SK-N-SH (cell line): ENCODE results near the gene ADGRG3. TPM values are rescaled to one million over a fixed set of nuclear protein-coding genes. Genes with fewer than 3 reads are reported as not detected.

Experiments used
- CTCF ChIA-PET: fragments of 300-600, 350-600 bp; formaldehyde crosslinking; extraction: SDS; loops from one replicate; lab custom pipeline; 2021; lab: Yijun Ruan, JAX
- POLR2A ChIA-PET: fragments of 350-600 bp; sonication (Branson Sonifier 250); formaldehyde crosslinking; extraction: SDS; loops from one replicate; lab custom pipeline; 2020; ENCODE audit warnings: antibody characterized with exemption, inconsistent platforms; lab: Yijun Ruan, JAX
- DNase-seq: peaks from one replicate; pipeline ENCODE4 v3.0.0; 2012
- H2AFZ ChIP-seq: fragments of 200-600 bp; sonication (generic); 2 replicates; pipeline ENCODE4 v1.8.1; 2016; ENCODE audit warnings: antibody characterized with exemption, mild to moderate bottlenecking, low read depth
- H3F3A ChIP-seq: fragments of 200-600 bp; sonication (generic); replicated peaks from 2 replicates; pipeline ENCODE3; 2016; ENCODE audit warnings: antibody characterized with exemption, mild to moderate bottlenecking; ENCODE audit not compliant: insufficient read depth
- H3K27ac ChIP-seq, 2 experiments: fragments of 200-500 bp in 1 of 2; fragments of 200-600 bp in 1 of 2; sonication (Bioruptor generic) in 1 of 2; sonication (generic), shearing (Covaris generic) in 1 of 2; 2 replicates each; pipeline versions ENCODE4 v1.5.1 to v1.6.1; 2014 to 2016; ENCODE audit warnings: low read depth in 2 of 2, inconsistent platforms in 1 of 2, low read length in 1 of 2, mild to moderate bottlenecking in 1 of 2, mixed read lengths in 1 of 2
- H3K27me3 ChIP-seq: fragments of 200-600 bp; sonication (generic), shearing (Covaris generic); 2 replicates; pipeline ENCODE4 v1.6.1; 2016; ENCODE audit warnings: mixed run types; ENCODE audit not compliant: insufficient read depth
- H3K36me3 ChIP-seq, 2 experiments: fragments of 200-500 bp in 1 of 2; fragments of 200-600 bp in 1 of 2; sonication (Bioruptor generic) in 1 of 2; sonication (generic) in 1 of 2; replicated peaks in 1 of 2; 2 replicates each; pipeline versions ENCODE3 to v1.5.1; 2014 to 2016; ENCODE audit warnings: low read length in 1 of 2, mild to moderate bottlenecking in 1 of 2; ENCODE audit not compliant: insufficient read depth in 2 of 2, control insufficient read depth in 1 of 2
- H3K4me1 ChIP-seq, 2 experiments: fragments of 200-500 bp in 1 of 2; fragments of 200-600 bp in 1 of 2; sonication (Bioruptor generic) in 1 of 2; sonication (generic), shearing (Covaris generic) in 1 of 2; 2 replicates each; pipeline versions ENCODE4 v1.5.1 to v1.6.1; 2014 to 2016; ENCODE audit warnings: low read depth in 1 of 2, low read length in 1 of 2, mixed run types in 1 of 2; ENCODE audit not compliant: insufficient read depth in 2 of 2, control insufficient read depth in 1 of 2
- H3K4me2 ChIP-seq: fragments of 200-600 bp; sonication (generic), shearing (Covaris generic); 2 replicates; pipeline ENCODE4 v1.6.1; 2017; ENCODE audit warnings: mixed run types
- H3K4me3 ChIP-seq, 2 experiments: fragments of 200-500 bp in 1 of 2; fragments of 200-600 bp in 1 of 2; sonication (Bioruptor generic) in 1 of 2; sonication (generic), shearing (Covaris generic) in 1 of 2; 2 replicates each; pipeline versions ENCODE4 v1.5.1 to v1.8.1; 2014 to 2016; ENCODE audit warnings: low read depth in 2 of 2, inconsistent platforms in 1 of 2, low read length in 1 of 2, mild to moderate bottlenecking in 1 of 2, mixed read lengths in 1 of 2, moderate library complexity in 1 of 2
- H3K79me2 ChIP-seq: fragments of 200-600 bp; sonication (generic); 2 replicates; pipeline ENCODE4 v1.8.1; 2017; ENCODE audit warnings: mild to moderate bottlenecking; ENCODE audit not compliant: insufficient read depth
- H3K9ac ChIP-seq: fragments of 200-600 bp; sonication (generic); 2 replicates; pipeline ENCODE4 v1.6.1; 2017; ENCODE audit warnings: mixed run types
- H3K9me2 ChIP-seq: fragments of 200-600 bp; sonication (generic); 2 replicates; pipeline ENCODE4 v1.6.1; 2017; ENCODE audit warnings: mixed run types
- H3K9me3 ChIP-seq: fragments of 200-600 bp; sonication (generic); 2 replicates; pipeline ENCODE4 v1.6.1; 2017; ENCODE audit warnings: mixed run types, mild to moderate bottlenecking, moderate library complexity
- H4K20me1 ChIP-seq: fragments of 200-600 bp; sonication (generic); 2 replicates; pipeline ENCODE4 v1.6.1; 2017; ENCODE audit warnings: mild to moderate bottlenecking, mixed run types; ENCODE audit not compliant: insufficient read depth
- EP300 ChIP-seq, 2 experiments: IDR thresholded peaks; 2 replicates each; pipeline versions ENCODE4 v1.4.0 to v1.6.1; 2012; ENCODE audit warnings: borderline replicate concordance in 1 of 2, low read depth in 1 of 2, low read length in 1 of 2
- FOXJ3 ChIP-seq: sonication (generic); formaldehyde crosslinking; IDR thresholded peaks from 2 replicates; pipeline ENCODE4 v1.5.1; 2020; ENCODE audit warnings: mild to moderate bottlenecking, missing genetic modification reagents
- FOXM1 ChIP-seq: IDR thresholded peaks from 2 replicates; pipeline ENCODE4 v1.4.0; 2012; ENCODE audit warnings: low read depth, mild to moderate bottlenecking
- GABPA ChIP-seq: IDR thresholded peaks from 2 replicates; pipeline ENCODE4 v1.4.0; 2012; ENCODE audit warnings: low read depth, mild to moderate bottlenecking
- POLR2AphosphoS5 ChIP-seq: IDR thresholded peaks from 2 replicates; pipeline ENCODE4 v1.6.1; 2012; ENCODE audit warnings: low read depth, low read length
- RCOR1 ChIP-seq: fragments of 150-350 bp; IDR thresholded peaks from 2 replicates; pipeline ENCODE4 v1.6.1; 2017; ENCODE audit warnings: antibody characterized with exemption, low read length
- TEAD4 ChIP-seq: IDR thresholded peaks from 2 replicates; pipeline ENCODE4 v1.4.0; 2012; ENCODE audit warnings: mild to moderate bottlenecking, borderline replicate concordance; ENCODE audit not compliant: insufficient read depth
- WGBS: methylation state at CpG from one replicate; pipeline ENCODE4 v1.1.6; 2017; ENCODE audit warnings: low lambda C conversion rate; 5-methylcytosine and 5-hydroxymethylcytosine counted together
- polyA plus RNA-seq, 3 experiments: library from polyadenylated mRNA; depleted of rRNA; stranded (reverse); fragments of >200 nt; gene quantifications; 2 replicates each; pipeline ENCODE4 v1.2.3, GENCODE V29; 2012
- TF ChIP-seq, protein P1 (sequence below): fragments of 150-350 bp; IDR thresholded peaks from 2 replicates; pipeline ENCODE4 v1.6.1; 2017; ENCODE audit warnings: antibody characterized with exemption, low read length, low read depth, borderline replicate concordance
- TF ChIP-seq, protein P2 (sequence below): IDR thresholded peaks from 2 replicates; pipeline ENCODE4; 2012
- TF ChIP-seq, protein P3 (sequence below): fragments of 150-350 bp; IDR thresholded peaks from 2 replicates; pipeline ENCODE4 v1.6.1; 2016; ENCODE audit warnings: mild to moderate bottlenecking, low read depth, low read length
- TF ChIP-seq, protein P4 (sequence below): IDR thresholded peaks from 2 replicates; pipeline ENCODE4 v1.4.0; 2012; ENCODE audit warnings: low read depth, borderline replicate concordance
- TF ChIP-seq, protein P5 (sequence below): IDR thresholded peaks from 2 replicates; pipeline ENCODE4 v1.4.0; 2012; ENCODE audit warnings: low read depth

Gene ADGRG3
- polyA plus RNA-seq, 1 of the 3 experiments (the other 2 are of a cell fraction): not detected

DNA sequence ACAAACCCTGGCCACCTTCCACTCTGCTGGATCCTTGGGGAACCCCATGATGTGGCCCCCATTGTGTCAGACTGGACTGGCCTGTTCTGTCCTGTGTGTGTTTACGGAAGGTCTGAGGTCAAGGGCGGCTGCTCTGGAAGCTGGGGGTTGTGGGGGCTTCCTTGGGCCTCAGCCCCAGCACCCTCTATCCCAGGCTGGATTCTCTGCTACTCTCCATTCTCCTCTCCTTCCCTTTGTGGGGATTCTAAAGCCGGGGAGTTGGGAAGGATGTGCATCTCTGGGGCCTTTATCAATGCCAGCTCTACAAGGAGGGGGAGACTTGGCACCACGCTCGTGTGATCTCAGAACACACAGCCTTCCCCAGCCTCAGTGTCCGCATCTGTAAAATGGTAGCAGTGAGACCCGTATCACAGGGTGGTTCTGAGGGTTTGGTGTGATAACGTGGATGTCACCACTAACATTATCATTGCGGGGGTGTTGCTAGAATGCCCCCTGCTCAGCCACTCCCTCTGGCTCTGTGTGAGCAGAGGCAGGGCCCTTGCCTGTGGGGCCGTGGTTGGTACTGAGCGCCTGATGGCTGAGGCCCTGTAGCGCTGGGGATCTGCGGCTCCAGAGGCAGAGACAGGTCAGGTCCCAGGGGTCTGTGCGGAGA, 21.6 kb upstream of the ADGRG3 start:
- POLR2A ChIA-PET: no interaction called here
- H3K27ac ChIP-seq: no peak overlapping the region
- 86% methylated on average over 6 of the region's 14 CpGs for WGBS

More for the DNA sequence above, 21.6 kb upstream of the ADGRG3 start:
- H3K27me3 ChIP-seq: no peaks in the 10 kb centered on the region
- H3K4me3 ChIP-seq: no peak overlapping the region
- CTCF ChIA-PET: interaction anchor here (0.7 to 6.3 kb wide), 14 partner anchors 10 to 375 kb away, joined by 3 to 129 read pairs (median 16); partner anchors contain the start of genes USB1 and ZNF319
- no peaks in the 10 kb centered on the region for H3K9me3 ChIP-seq
- H3F3A ChIP-seq: peaks cover 7% of the 10 kb centered on the region
- no peaks in the 10 kb centered on the region for H3K79me2 ChIP-seq
- TF ChIP-seq FOXM1 (no peak), FOXJ3 (CRISPR knock-in tag) (no peak), RCOR1 (no peak), EP300 (IDR thresholded peaks at IDR 0.05; ENCODE audit: borderline replicate concordance in 1 of 2, low read depth in 1 of 2, low read length in 1 of 2) (no peak), TEAD4 (no peak), POLR2AphosphoS5 (no peak), GABPA (no peak)
- TF ChIP-seq, protein P1, sequence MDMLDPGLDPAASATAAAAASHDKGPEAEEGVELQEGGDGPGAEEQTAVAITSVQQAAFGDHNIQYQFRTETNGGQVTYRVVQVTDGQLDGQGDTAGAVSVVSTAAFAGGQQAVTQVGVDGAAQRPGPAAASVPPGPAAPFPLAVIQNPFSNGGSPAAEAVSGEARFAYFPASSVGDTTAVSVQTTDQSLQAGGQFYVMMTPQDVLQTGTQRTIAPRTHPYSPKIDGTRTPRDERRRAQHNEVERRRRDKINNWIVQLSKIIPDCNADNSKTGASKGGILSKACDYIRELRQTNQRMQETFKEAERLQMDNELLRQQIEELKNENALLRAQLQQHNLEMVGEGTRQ: no peak
- TF ChIP-seq, protein P2, sequence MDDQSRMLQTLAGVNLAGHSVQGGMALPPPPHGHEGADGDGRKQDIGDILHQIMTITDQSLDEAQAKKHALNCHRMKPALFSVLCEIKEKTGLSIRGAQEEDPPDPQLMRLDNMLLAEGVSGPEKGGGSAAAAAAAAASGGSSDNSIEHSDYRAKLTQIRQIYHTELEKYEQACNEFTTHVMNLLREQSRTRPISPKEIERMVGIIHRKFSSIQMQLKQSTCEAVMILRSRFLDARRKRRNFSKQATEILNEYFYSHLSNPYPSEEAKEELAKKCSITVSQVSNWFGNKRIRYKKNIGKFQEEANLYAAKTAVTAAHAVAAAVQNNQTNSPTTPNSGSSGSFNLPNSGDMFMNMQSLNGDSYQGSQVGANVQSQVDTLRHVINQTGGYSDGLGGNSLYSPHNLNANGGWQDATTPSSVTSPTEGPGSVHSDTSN: no peak
- TF ChIP-seq, protein P3, sequence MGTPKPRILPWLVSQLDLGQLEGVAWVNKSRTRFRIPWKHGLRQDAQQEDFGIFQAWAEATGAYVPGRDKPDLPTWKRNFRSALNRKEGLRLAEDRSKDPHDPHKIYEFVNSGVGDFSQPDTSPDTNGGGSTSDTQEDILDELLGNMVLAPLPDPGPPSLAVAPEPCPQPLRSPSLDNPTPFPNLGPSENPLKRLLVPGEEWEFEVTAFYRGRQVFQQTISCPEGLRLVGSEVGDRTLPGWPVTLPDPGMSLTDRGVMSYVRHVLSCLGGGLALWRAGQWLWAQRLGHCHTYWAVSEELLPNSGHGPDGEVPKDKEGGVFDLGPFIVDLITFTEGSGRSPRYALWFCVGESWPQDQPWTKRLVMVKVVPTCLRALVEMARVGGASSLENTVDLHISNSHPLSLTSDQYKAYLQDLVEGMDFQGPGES: no peak
- TF ChIP-seq, protein P4, sequence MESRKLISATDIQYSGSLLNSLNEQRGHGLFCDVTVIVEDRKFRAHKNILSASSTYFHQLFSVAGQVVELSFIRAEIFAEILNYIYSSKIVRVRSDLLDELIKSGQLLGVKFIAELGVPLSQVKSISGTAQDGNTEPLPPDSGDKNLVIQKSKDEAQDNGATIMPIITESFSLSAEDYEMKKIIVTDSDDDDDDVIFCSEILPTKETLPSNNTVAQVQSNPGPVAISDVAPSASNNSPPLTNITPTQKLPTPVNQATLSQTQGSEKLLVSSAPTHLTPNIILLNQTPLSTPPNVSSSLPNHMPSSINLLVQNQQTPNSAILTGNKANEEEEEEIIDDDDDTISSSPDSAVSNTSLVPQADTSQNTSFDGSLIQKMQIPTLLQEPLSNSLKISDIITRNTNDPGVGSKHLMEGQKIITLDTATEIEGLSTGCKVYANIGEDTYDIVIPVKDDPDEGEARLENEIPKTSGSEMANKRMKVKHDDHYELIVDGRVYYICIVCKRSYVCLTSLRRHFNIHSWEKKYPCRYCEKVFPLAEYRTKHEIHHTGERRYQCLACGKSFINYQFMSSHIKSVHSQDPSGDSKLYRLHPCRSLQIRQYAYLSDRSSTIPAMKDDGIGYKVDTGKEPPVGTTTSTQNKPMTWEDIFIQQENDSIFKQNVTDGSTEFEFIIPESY: no peak
- TF ChIP-seq, protein P5, sequence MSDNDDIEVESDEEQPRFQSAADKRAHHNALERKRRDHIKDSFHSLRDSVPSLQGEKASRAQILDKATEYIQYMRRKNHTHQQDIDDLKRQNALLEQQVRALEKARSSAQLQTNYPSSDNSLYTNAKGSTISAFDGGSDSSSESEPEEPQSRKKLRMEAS: no peak
- no peak overlapping the region for H2AFZ ChIP-seq
- DNase-seq: no peak
- H3K36me3 ChIP-seq: no peaks in the 10 kb centered on the region
- no peaks in the 10 kb centered on the region for H4K20me1 ChIP-seq
- no peaks in the 10 kb centered on the region for H3K9me2 ChIP-seq
- peaks cover 2 to 4% of the 10 kb centered on the region in 2 experiments; a peak in 1 of 4 replicates for H3K4me1 ChIP-seq
- no peak overlapping the region for H3K9ac ChIP-seq
- H3K4me2 ChIP-seq: 0 out of 2 replicates have a peak overlapping the region, but pooled peaks have one; percentile 6
